Iris pigment epithelial cell (primary cell): ENCODE results near the gene DUSP9.

ENCODE experiments used
- DNase-seq: peaks from one replicate; pipeline ENCODE4 v3.0.0-alpha.2; 2011; ENCODE audit warnings: low read depth

Gene DUSP9

GRCh38 chrX:153636716-153637115, 10.3 kb upstream of the DUSP9 start:
- no peak for DNase-seq

- no peak for DNase-seq
Measured at GRCh38 chrX:153637121-153638040, 9.6 kb upstream of the DUSP9 start.

- DNase-seq = no peak
Measured at GRCh38 chrX:153638041-153638371, 9.0 kb upstream of the DUSP9 start.

GRCh38 chrX:153638436-153639176, 8.4 kb upstream of the DUSP9 start:
- DNase-seq = no peak

GRCh38 chrX:153639177-153640044, 7.6 kb upstream of the DUSP9 start:
- no peak for DNase-seq

GRCh38 chrX:153640045-153640686, 6.8 kb upstream of the DUSP9 start:
- no peak for DNase-seq

GRCh38 chrX:153640736-153641575, 6.0 kb upstream of the DUSP9 start:
- DNase-seq = no peak

GRCh38 chrX:153641627-153642026, 5.4 kb upstream of the DUSP9 start:
- no peak for DNase-seq

- DNase-seq = no peak
Measured at GRCh38 chrX:153642051-153642654, 4.8 kb upstream of the DUSP9 start.

GRCh38 chrX:153642655-153643430, 4.2 kb upstream of the DUSP9 start:
- DNase-seq = no peak

- DNase-seq = no peak
Measured at GRCh38 chrX:153643431-153644351, 3.3 kb upstream of the DUSP9 start.

GRCh38 chrX:153644356-153645125, 2.5 kb upstream of the DUSP9 start:
- DNase-seq = no peak

GRCh38 chrX:153645151-153645550, 1.9 kb upstream of the DUSP9 start:
- DNase-seq = no peak

- no peak for DNase-seq
Measured at GRCh38 chrX:153645921-153646488, 998 bp upstream of the DUSP9 start.

GRCh38 chrX:153647461-153648357, 706 bp downstream of the DUSP9 start:
- DNase-seq = no peak
